ENCODE results near the gene AKAP1. TPM values are rescaled to one million over a fixed set of nuclear protein-coding genes. Genes with fewer than 3 reads are reported as not detected.

AKAP1 gene
- total and polyA plus RNA-seq, 2 of the 8 experiments (the other 6 are each of a cell fraction or from before 2014, with no cell fraction given) = 120 to 156 TPM

- TF ChIP-seq NANOG (IDR thresholded peaks at IDR 0.05; ENCODE audit: insufficient read depth, low read depth, low read length, poor library complexity, severe bottlenecking) (no peak), JUND (IDR thresholded peaks at IDR 0.05; ENCODE audit: low read length) (0 out of 2 replicates have a peak, but pooled peaks have one; percentile 7), ATF2 (IDR thresholded peaks at IDR 0.05; ENCODE audit: low read length) (no peak), CHD2 (IDR thresholded peaks at IDR 0.05; ENCODE audit: low read length) (no peak), SIX5 (IDR thresholded peaks at IDR 0.05; ENCODE audit: low read depth, low read length) (no peak), SAP30 (IDR thresholded peaks at IDR 0.05; ENCODE audit: insufficient read depth, insufficient replicate concordance, low read length) (no peak), CTBP2 (IDR thresholded peaks at IDR 0.05; ENCODE audit: borderline replicate concordance, insufficient read depth, insufficient read length, low read length) (no peak), YY1 (IDR thresholded peaks at IDR 0.05; ENCODE audit: low read depth, low read length) (0 out of 2 replicates have a peak, but pooled peaks have one; percentile 11), MAX (IDR thresholded peaks at IDR 0.05) (no peak)
Observed at GRCh38 chr17:57071991-57072944, 12.8 kb upstream of the AKAP1 start (continued).

Data from H1 (cell line).